Adipocyte (in vitro differentiated cells): Measurements from ENCODE around the gene ANKH.
"Not testable (repeated sequence)": the region's sequence is repeated elsewhere in the genome, so short reads cannot be mapped to it uniquely, and the experiment has no call there.

Experiments used
- DNase-seq: peaks from one replicate; pipeline ENCODE4 v3.0.0-alpha.2; 2015; ENCODE audit warnings: low read depth
- H3K27me3 ChIP-seq: replicated peaks from 2 replicates; pipeline ENCODE4 v1.7.0; 2013; ENCODE audit warnings: mild to moderate bottlenecking, low read length, moderate library complexity; ENCODE audit not compliant: control insufficient read depth, insufficient read depth
- H3K36me3 ChIP-seq: 2 replicates; pipeline ENCODE4 v1.7.0; 2013; ENCODE audit warnings: low read length, mild to moderate bottlenecking, moderate library complexity; ENCODE audit not compliant: control insufficient read depth, insufficient read depth, severe bottlenecking
- H3K4me1 ChIP-seq: 2 replicates; pipeline ENCODE4 v1.7.0; 2013; ENCODE audit warnings: mild to moderate bottlenecking, low read length, moderate library complexity; ENCODE audit not compliant: control insufficient read depth, insufficient read depth
- H3K4me3 ChIP-seq: 2 replicates; pipeline ENCODE4 v1.7.0; 2013; ENCODE audit warnings: mild to moderate bottlenecking, low read length, moderate library complexity
- H3K9ac ChIP-seq: 2 replicates; pipeline ENCODE4 v1.7.0; 2013; ENCODE audit warnings: mild to moderate bottlenecking, low read length, moderate library complexity
- H3K9me3 ChIP-seq: 2 replicates; pipeline ENCODE4 v1.7.0; 2013; ENCODE audit warnings: mild to moderate bottlenecking, low read length, moderate library complexity; ENCODE audit not compliant: control insufficient read depth

The ANKH gene

GRCh38 chr5:14824499-14824898 lies 47.1 kb downstream of the ANKH start:
- H3K4me1 ChIP-seq = peaks cover 10% of the 10 kb centered on the region
- H3K9me3 ChIP-seq = no peaks in the 10 kb centered on the region
- DNase-seq = no peak
- no peaks in the 10 kb centered on the region for H3K36me3 ChIP-seq
- no peak overlapping the region for H3K9ac ChIP-seq
- no peak overlapping the region for H3K4me3 ChIP-seq
- H3K27me3 ChIP-seq = no peaks in the 10 kb centered on the region

DNA sequence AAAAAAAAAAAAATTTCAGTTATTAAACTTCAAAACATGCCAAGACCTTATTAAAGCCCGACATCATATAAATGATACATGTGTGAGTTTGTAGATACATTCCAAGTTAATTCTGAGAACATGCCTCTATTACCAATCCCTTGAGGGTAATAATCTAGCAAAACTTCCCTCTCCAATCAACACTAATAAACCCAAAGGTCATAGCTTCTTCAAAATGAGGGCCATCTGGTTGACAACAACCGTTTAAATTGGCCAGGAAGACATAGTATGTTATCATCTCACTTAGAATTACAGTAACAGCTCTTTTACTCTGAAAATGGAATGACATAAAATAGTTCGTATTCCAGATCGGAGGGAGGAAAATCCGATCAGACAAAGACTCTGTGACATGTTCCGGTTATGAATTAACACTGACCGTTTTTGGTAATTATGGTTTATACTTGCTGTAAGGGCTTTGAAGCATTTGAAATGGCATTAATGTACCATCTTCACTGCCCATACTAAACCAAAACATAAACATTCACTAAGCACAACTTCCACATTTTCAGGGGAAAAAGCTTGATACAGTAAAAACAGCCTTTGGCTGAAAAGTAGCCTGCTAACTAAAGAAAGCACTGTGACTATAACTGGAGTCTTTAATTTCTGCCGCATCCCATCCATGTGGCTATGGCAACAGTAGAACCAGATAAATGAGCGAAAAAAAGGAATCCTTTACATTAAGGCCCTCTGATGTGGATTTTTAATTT lies 50.3 kb downstream of the ANKH start:
- no peak for DNase-seq
- no peak overlapping the region for H3K9ac ChIP-seq
- H3K4me3 ChIP-seq = no peak overlapping the region
- H3K9me3 ChIP-seq = no peaks in the 10 kb centered on the region
- no peaks in the 10 kb centered on the region for H3K36me3 ChIP-seq
- H3K27me3 ChIP-seq = no peaks in the 10 kb centered on the region
- peaks cover 25% of the 10 kb centered on the region for H3K4me1 ChIP-seq

GRCh38 chr5:14818931-14819790 lies 52.4 kb downstream of the ANKH start:
- H3K4me1 ChIP-seq = peaks cover 28% of the 10 kb centered on the region
- no peak overlapping the region for H3K9ac ChIP-seq
- no peaks in the 10 kb centered on the region for H3K9me3 ChIP-seq
- H3K4me3 ChIP-seq = no peak overlapping the region
- no peaks in the 10 kb centered on the region for H3K36me3 ChIP-seq
- no peaks in the 10 kb centered on the region for H3K27me3 ChIP-seq
- no peak for DNase-seq

GRCh38 chr5:14817762-14818136 lies 53.8 kb downstream of the ANKH start:
- not testable (repeated sequence) for H3K9me3 ChIP-seq, DNase-seq
- H3K4me1 ChIP-seq = peaks cover 28% of the 10 kb centered on the region

DNA sequence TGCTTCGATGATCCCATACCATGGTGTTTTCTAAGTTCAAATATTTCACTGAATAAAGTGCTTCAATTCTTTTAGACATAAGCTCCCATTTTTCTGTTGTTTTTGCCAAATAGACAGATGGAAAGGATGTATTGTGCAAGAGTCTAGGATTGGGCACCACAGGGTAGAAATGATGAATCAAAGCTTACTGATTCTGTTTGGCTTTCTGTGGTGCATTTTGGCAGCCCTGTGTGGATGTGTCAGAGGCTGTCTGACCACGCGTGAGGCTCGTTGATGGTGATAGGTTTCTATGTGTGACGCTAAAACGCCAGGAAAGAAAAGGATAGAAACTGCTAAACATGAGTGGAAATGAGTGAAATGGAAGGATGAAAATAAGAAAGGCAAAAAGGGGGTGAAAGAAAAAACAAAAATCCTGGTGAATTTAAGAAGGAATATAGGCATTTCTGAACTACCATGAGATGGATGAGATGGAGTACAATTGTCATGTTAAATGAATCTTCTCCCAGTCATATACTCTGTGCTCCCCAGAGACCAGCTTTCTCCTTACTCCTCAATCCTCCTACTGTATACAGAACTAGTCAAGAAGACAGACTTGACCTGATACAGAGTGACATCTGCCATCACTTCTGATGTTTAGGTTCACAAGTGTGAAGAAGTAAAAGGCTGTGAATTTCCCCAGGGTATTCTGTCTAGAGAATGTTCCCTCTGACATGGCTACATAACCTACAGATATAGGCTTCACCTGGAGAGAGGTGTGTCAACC lies 54.4 kb downstream of the ANKH start:
- peak; percentile 81 for DNase-seq
- peak overlapping the region; percentile 38 for H3K4me3 ChIP-seq
- no peaks in the 10 kb centered on the region for H3K36me3 ChIP-seq
- no peaks in the 10 kb centered on the region for H3K9me3 ChIP-seq
- H3K27me3 ChIP-seq = no peaks in the 10 kb centered on the region
- no peak overlapping the region for H3K9ac ChIP-seq
- H3K4me1 ChIP-seq = peaks cover 28% of the 10 kb centered on the region

More at GRCh38 chr5:14817762-14818136, 53.8 kb downstream of the ANKH start:
- H3K36me3 ChIP-seq, H3K4me3 ChIP-seq, H3K9ac ChIP-seq, H3K27me3 ChIP-seq: not testable (repeated sequence)

DNA sequence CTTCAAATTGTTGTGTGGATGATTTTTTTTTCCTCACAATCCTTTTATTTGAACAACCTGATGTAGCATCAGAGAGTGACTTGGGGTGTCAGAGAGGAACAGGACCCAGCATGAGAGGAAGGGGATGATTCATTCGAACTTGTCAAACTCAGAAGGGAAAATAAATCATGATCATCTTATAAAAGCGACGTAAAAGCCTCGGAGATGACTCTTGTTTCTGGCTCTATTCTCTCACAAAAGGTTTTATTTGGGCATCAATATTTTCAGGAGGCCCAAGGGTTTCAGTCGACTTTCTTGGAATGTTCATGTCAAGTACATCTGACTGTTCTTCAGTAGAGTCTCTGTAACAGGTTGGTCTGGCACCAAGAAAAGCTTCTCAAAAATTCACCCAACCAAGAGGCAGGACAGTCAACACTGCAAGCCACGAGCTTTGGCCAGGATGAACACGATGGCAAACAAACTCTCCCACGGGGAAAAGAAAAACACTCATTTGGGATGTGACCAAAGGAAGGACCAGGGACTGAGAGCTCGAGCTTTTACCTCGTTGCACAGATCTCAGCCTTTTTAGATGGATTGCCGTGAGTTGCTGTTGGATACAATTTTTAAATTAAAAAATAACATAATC lies 55.1 kb downstream of the ANKH start:
- no peaks in the 10 kb centered on the region for H3K9me3 ChIP-seq
- peak overlapping the region; percentile 38 for H3K4me3 ChIP-seq
- no peak for DNase-seq
- no peaks in the 10 kb centered on the region for H3K36me3 ChIP-seq
- H3K9ac ChIP-seq = no peak overlapping the region
- H3K27me3 ChIP-seq = no peaks in the 10 kb centered on the region
- H3K4me1 ChIP-seq = peaks cover 28% of the 10 kb centered on the region

DNA sequence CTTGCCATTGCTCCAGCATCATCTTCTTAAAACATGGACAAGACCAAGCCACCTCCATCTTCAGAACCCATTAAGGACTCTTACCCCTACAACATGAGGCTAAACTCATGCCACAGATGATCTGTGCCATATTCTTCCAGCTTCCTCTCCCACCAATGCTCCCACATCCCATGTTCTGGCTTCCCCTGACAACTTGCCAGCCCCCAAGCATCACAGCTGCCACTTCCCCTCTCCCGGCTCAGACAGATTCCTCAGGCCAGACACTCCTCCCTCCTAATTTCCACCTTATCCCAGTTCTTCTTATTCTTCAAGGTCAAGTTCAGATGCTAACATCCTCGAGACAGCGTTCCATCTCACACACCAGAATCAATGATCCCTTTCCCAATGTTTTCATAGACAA lies 57.8 kb downstream of the ANKH start:
- Histone ChIP-seq H3K4me1 (peaks cover 29% of the 10 kb centered on the region), H3K4me3 (no peak overlapping the region), H3K27me3 (no peaks in the 10 kb centered on the region), H3K36me3 (no peaks in the 10 kb centered on the region), H3K9me3 (no peaks in the 10 kb centered on the region), H3K9ac (no peak overlapping the region)
- no peak for DNase-seq

GRCh38 chr5:14812166-14812565 lies 59.4 kb downstream of the ANKH start:
- H3K27me3 ChIP-seq = no peaks in the 10 kb centered on the region

DNA sequence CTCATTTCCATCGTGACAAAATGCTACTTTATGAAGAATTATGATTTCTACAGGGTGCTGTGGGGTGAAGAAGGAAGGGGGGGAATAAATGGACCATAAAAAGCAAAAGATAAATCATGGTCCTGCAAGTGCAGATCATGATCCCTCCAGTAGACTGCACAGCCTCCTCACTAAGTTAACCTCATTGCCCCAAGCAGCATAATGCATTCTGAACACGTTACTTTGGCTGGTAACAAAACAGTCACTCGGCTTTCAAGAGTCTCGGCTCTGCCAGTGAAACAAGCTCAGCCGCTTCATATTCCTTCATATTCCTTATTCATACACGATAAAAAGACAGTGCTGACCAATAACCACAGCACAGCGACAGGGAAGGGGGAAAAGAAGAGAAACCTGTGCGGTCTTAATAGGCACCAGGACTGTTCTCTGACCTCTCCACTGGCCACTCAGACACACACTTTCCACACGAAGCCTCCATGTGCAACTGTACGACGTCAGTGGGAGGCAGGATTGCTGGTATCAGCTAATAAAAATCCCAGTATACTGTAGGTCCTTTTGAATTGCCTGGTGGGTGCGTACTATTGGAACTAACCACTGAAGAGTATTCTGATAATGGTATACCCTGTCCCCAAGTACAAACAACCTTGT lies 60.5 kb downstream of the ANKH start:
- peaks cover 21% of the 10 kb centered on the region for H3K4me1 ChIP-seq
- no peaks in the 10 kb centered on the region for H3K27me3 ChIP-seq
- DNase-seq = no peak
- H3K9me3 ChIP-seq = no peaks in the 10 kb centered on the region
- no peak overlapping the region for H3K4me3 ChIP-seq
- H3K36me3 ChIP-seq = no peaks in the 10 kb centered on the region
- H3K9ac ChIP-seq = no peak overlapping the region

More at GRCh38 chr5:14812166-14812565, 59.4 kb downstream of the ANKH start:
- Histone ChIP-seq H3K36me3 (no peaks in the 10 kb centered on the region), H3K4me3 (no peak overlapping the region), H3K9ac (no peak overlapping the region), H3K4me1 (peaks cover 25% of the 10 kb centered on the region), H3K9me3 (no peaks in the 10 kb centered on the region)
- DNase-seq = no peak

DNA sequence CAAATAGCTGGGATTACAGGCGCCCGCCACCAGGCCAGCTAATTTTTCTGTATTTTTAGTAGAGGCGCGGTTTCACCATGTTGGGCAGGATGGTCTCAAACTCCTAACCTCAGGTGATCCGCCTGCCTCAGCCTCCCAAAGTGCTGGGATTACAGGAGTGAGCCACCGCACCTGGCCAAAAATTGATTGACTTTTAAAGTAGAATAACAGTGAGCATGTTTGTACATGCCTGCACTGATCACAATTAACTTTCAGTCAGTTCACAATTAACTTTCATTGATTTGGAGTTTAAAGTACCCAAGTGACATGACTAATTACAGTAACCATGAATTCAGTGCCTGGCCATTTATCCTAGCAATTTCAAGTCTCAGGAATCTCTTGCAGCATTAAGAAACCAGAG lies 61.3 kb downstream of the ANKH start:
- H3K9ac ChIP-seq = no peak overlapping the region
- H3K27me3 ChIP-seq = no peaks in the 10 kb centered on the region
- H3K4me3 ChIP-seq = peak overlapping the region; percentile 65
- H3K9me3 ChIP-seq = no peaks in the 10 kb centered on the region
- no peak for DNase-seq
- H3K36me3 ChIP-seq = no peaks in the 10 kb centered on the region
- peaks cover 20% of the 10 kb centered on the region for H3K4me1 ChIP-seq
